Peyer's patch (tissue), 4 donors: ENCODE measurements around the gene TM4SF4. TPM values are rescaled to one million over a fixed set of nuclear protein-coding genes. Genes with fewer than 3 reads are reported as not detected.

Experiments used
- DNase-seq, 3 donors: peaks; one replicate each; pipeline ENCODE4 v3.0.0-alpha.2; 2017 to 2019
- H3K27ac ChIP-seq, 4 donors: fragments of 200-600 bp; sonication (generic); one replicate each; pipeline ENCODE4 v1.5.1; 2016 to 2019
- H3K27me3 ChIP-seq, 2 donors: fragments of 200-600 bp; sonication (generic); one replicate each; pipeline ENCODE4 v1.5.1; 2019
- H3K36me3 ChIP-seq, 3 donors: fragments of 200-600 bp; sonication (generic); one replicate each; pipeline ENCODE4 v1.5.1; 2016 to 2019
- H3K4me1 ChIP-seq, 4 donors: fragments of 200-600 bp; sonication (generic); one replicate each; pipeline ENCODE4 v1.5.1; 2016 to 2019
- H3K4me3 ChIP-seq, 4 donors: fragments of 200-600 bp; sonication (generic); 1 replicate in 3 of 4; 2 replicates in 1 of 4; pipeline ENCODE4 v1.5.1; 2016 to 2019; ENCODE audit warnings: mild to moderate bottlenecking in 1 of 4
- H3K9me3 ChIP-seq, 4 donors: fragments of 200-600 bp; sonication (generic); one replicate each; pipeline ENCODE4 v1.5.1; 2016 to 2019; ENCODE audit warnings: mild to moderate bottlenecking in 1 of 4
- CTCF ChIP-seq, 6 experiments: fragments of 450-650 bp in 4 of 6; fragments of 200-600 bp in 2 of 6; sonication (generic) in 1 of 6; IDR thresholded peaks; one replicate each; pipeline ENCODE4 v1.5.1; 2017 to 2019; ENCODE audit warnings: antibody characterized with exemption in 6 of 6, mild to moderate bottlenecking in 3 of 6, moderate library complexity in 1 of 6
- POLR2A ChIP-seq, 2 donors: fragments of 450-650 bp; IDR thresholded peaks; one replicate each; pipeline ENCODE4 v1.5.1; 2017; ENCODE audit warnings: antibody characterized with exemption in 2 of 2, mild to moderate bottlenecking in 2 of 2, moderate library complexity in 2 of 2
- total RNA-seq, 4 donors: library from RNA; depleted of rRNA; stranded (reverse); fragments of >200 nt; gene quantifications; one replicate each; pipeline ENCODE4 v1.1.0, GENCODE V29; 2016

The TM4SF4 gene
- total RNA-seq, 4 donors from 2014 or later = 1.7 to 500 (median 217) TPM

DNA sequence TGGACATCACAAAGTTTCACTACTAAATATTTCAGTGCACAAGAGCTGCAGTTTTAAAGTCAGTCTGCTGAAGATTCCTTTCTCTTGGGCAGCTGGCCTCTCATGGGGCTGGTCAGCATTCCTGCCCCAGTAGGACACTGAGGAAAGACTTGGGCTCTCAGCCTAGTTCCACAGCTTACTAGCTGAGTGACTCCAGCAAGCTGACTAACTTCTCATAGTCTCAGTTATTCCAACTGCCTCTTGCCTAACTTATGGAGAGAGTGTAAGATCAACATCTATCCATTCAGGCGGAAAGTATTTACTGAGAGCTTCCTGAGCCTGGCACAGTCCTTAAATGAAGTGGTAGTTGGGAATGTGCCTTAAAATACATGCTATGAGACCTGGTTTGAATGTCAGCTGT, 27.0 kb downstream of the TM4SF4 start:
- Histone ChIP-seq H3K27ac (no peak overlapping the region), H3K9me3 (no peaks in the 10 kb centered on the region), H3K36me3 (no peaks in the 10 kb centered on the region), H3K4me1 (no peaks in the 10 kb centered on the region), H3K4me3 (no peak overlapping the region), H3K27me3 (no peaks in the 10 kb centered on the region)
- DNase-seq = no peak
- TF ChIP-seq CTCF (IDR thresholded peaks at IDR 0.05) = no peak
- TF ChIP-seq POLR2A (IDR thresholded peaks at IDR 0.05) = no peak

- H3K9me3 ChIP-seq = no peaks in the 10 kb centered on the region
- no peaks in the 10 kb centered on the region for H3K36me3 ChIP-seq
- no peak for DNase-seq
- TF ChIP-seq POLR2A (IDR thresholded peaks at IDR 0.05) (no peak), CTCF (IDR thresholded peaks at IDR 0.05) (no peak)
- H3K27ac ChIP-seq = no peak overlapping the region
- H3K4me1 ChIP-seq = no peaks in the 10 kb centered on the region
- H3K4me3 ChIP-seq = no peak overlapping the region
- H3K27me3 ChIP-seq = no peaks in the 10 kb centered on the region
Measured at GRCh38 chr3:149502438-149502837, 27.9 kb downstream of the TM4SF4 start.

GRCh38 chr3:149506540-149506939, 32.0 kb downstream of the TM4SF4 start:
- no peak for TF ChIP-seq POLR2A (IDR thresholded peaks at IDR 0.05)
- no peak for DNase-seq

GRCh38 chr3:149506965-149507364, 32.5 kb downstream of the TM4SF4 start:
- DNase-seq = no peak
- Histone ChIP-seq H3K27me3 (no peaks in the 10 kb centered on the region), H3K36me3 (no peaks in the 10 kb centered on the region), H3K27ac (no peak overlapping the region), H3K9me3 (no peaks in the 10 kb centered on the region), H3K4me3 (no peak overlapping the region), H3K4me1 (no peaks in the 10 kb centered on the region)
- TF ChIP-seq CTCF (IDR thresholded peaks at IDR 0.05) (no peak), POLR2A (IDR thresholded peaks at IDR 0.05) (no peak)

More at GRCh38 chr3:149506540-149506939, 32.0 kb downstream of the TM4SF4 start:
- no peaks in the 10 kb centered on the region for H3K4me1 ChIP-seq
- H3K27ac ChIP-seq = no peak overlapping the region
- H3K9me3 ChIP-seq = no peaks in the 10 kb centered on the region
- no peaks in the 10 kb centered on the region for H3K27me3 ChIP-seq
- no peak overlapping the region for H3K4me3 ChIP-seq
- H3K36me3 ChIP-seq = no peaks in the 10 kb centered on the region

DNA sequence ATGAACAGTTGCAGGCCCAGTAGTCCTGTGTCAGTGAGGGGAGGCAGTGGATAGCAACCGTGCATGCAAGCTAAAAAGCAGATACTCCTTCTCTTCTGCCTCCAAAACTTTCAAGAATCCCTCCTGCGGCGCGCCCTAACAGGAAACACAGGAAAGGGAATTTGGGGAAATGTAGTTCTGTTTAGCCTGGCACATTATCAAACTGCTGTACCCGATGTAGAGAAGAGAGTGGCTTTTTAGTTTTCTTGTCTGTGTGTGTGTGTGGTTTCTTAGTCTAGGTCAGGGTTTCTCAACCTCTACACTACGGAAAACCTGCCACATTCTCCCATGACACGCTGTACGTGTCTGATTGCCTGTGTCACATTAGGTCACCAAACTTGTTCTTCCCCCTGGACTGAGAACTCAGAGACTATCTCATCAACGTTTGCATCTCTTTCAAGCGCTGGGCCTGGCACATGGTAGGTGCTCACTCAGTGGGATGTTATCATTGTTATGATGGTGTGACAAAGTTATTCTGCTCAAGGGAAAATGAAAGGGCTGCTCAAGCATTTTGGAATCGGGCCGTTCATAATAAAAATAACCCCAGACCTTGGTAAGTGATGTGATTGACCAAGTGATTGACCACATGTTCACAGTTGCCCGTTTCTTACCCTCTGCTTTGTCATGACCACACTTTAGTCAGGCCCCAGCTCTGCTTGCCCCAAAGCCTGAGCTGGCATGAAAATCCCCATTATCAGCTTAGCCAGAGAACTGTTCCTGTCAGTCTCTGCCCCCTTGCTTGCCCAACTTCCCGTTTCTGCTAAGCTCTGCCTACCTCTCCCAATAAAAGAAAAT, 33.2 kb downstream of the TM4SF4 start:
- TF ChIP-seq CTCF (IDR thresholded peaks at IDR 0.05) (no peak), POLR2A (IDR thresholded peaks at IDR 0.05) (no peak)
- no peak overlapping the region for H3K4me3 ChIP-seq
- H3K9me3 ChIP-seq = no peaks in the 10 kb centered on the region
- no peak for DNase-seq
- H3K4me1 ChIP-seq = no peaks in the 10 kb centered on the region
- no peaks in the 10 kb centered on the region for H3K27me3 ChIP-seq
- H3K36me3 ChIP-seq = no peaks in the 10 kb centered on the region
- peak overlapping the region in 1 of 4 donors; percentile 5 for H3K27ac ChIP-seq

DNA sequence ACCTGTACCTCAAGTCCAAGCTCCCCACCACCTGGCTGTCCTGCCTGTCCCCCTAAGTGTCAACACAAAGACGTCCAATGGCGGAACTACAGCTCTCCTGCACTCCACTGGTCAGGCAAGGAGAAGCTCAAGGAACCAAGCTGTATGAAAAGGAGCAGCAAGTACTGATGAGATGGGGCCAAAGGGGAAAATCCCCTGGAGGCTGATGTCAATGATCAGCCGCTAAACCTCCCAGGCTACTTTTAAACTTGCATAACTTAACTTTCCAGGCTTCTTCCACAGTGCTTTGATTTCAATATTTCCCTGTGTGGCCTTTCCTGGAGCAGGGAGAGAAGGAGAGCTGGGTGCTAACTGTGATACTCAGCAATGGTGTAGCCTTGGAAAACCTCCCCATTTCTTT, 35.0 kb downstream of the TM4SF4 start:
- H3K27ac ChIP-seq = no peak overlapping the region
- no peaks in the 10 kb centered on the region for H3K9me3 ChIP-seq
- no peaks in the 10 kb centered on the region for H3K4me1 ChIP-seq
- no peak for DNase-seq
- H3K36me3 ChIP-seq = no peaks in the 10 kb centered on the region
- no peaks in the 10 kb centered on the region for H3K27me3 ChIP-seq
- TF ChIP-seq CTCF (IDR thresholded peaks at IDR 0.05) = no peak
- no peak for TF ChIP-seq POLR2A (IDR thresholded peaks at IDR 0.05)
- no peak overlapping the region for H3K4me3 ChIP-seq
